HepG2 (cell line): ENCODE results near the gene DOHH. TPM values are rescaled to one million over a fixed set of nuclear protein-coding genes. Genes with fewer than 3 reads are reported as not detected.

ENCODE experiments used
- CREM ChIP-seq, 2 experiments: sonication (generic) in 1 of 2; formaldehyde crosslinking in 1 of 2; IDR thresholded peaks; 2 replicates each; pipeline versions ENCODE4 v1.4.0 to v1.6.1; 2016 to 2020; ENCODE audit warnings: antibody characterized with exemption in 1 of 2, mild to moderate bottlenecking in 1 of 2, missing genetic modification reagents in 1 of 2
- FIP1L1 ChIP-seq: fragments of 200-400 bp; formaldehyde crosslinking; IDR thresholded peaks from 2 replicates; pipeline ENCODE4 v1.6.1; 2018; ENCODE audit warnings: low read depth, mild to moderate bottlenecking, low read length, moderate library complexity, borderline replicate concordance; ENCODE audit not compliant: insufficient read depth
- FOXO1 ChIP-seq: sonication (generic); formaldehyde crosslinking; IDR thresholded peaks from 2 replicates; pipeline ENCODE4 v1.4.0; 2020; ENCODE audit warnings: missing genetic modification reagents
- GATAD2A ChIP-seq: IDR thresholded peaks from 2 replicates; pipeline ENCODE4 v1.6.1; 2016
- GFI1 ChIP-seq: sonication (generic); formaldehyde crosslinking; IDR thresholded peaks from 2 replicates; pipeline ENCODE4 v1.5.0; 2020; ENCODE audit warnings: missing genetic modification reagents, mild to moderate bottlenecking, borderline replicate concordance
- MIXL1 ChIP-seq: IDR thresholded peaks from 2 replicates; pipeline ENCODE4 v1.6.1; 2016
- MYC ChIP-seq: sonication (generic); formaldehyde crosslinking; IDR thresholded peaks from 2 replicates; pipeline ENCODE4 v1.9.0; 2021; ENCODE audit warnings: missing genetic modification reagents, borderline replicate concordance
- PAX8 ChIP-seq: sonication (generic); formaldehyde crosslinking; IDR thresholded peaks from 2 replicates; pipeline ENCODE4 v1.8.0; 2022; ENCODE audit warnings: mild to moderate bottlenecking, missing genetic modification reagents, borderline replicate concordance
- RBM22 ChIP-seq: fragments of 200-400 bp; formaldehyde crosslinking; optimal IDR thresholded peaks from 2 replicates; pipeline ENCODE3; 2017; ENCODE audit warnings: mild to moderate bottlenecking, low read length, moderate library complexity
- RCOR2 ChIP-seq: IDR thresholded peaks from 2 replicates; pipeline ENCODE4 v1.6.1; 2016; ENCODE audit warnings: missing biosample characterization, missing genetic modification reagents
- SP1 ChIP-seq, 2 experiments: fragments of 450-650 bp in 1 of 2; sonication (generic) in 1 of 2; formaldehyde crosslinking in 1 of 2; IDR thresholded peaks; 2 replicates each; pipeline versions ENCODE4 v1.4.0 to v1.6.1; 2016 to 2020; ENCODE audit warnings: missing genetic modification reagents in 1 of 2
- SRSF9 ChIP-seq: fragments of 200-400 bp; formaldehyde crosslinking; IDR thresholded peaks from 2 replicates; pipeline ENCODE4 v1.6.1; 2018; ENCODE audit warnings: borderline replicate concordance, mild to moderate bottlenecking, low read depth, low read length; ENCODE audit not compliant: insufficient read depth, poor library complexity, severe bottlenecking
- YEATS4 ChIP-seq: sonication (generic); formaldehyde crosslinking; IDR thresholded peaks from 2 replicates; pipeline ENCODE4 v1.4.0; 2020; ENCODE audit warnings: missing genetic modification reagents, borderline replicate concordance
- ZBTB7B ChIP-seq: sonication (generic); formaldehyde crosslinking; IDR thresholded peaks from 2 replicates; pipeline ENCODE4 v1.4.0; 2020; ENCODE audit warnings: missing genetic modification reagents
- ZBTB8A ChIP-seq: sonication (generic); formaldehyde crosslinking; IDR thresholded peaks from 2 replicates; pipeline ENCODE4 v1.4.0; 2020; ENCODE audit warnings: mild to moderate bottlenecking, low read depth, missing genetic modification reagents, borderline replicate concordance
- ZFYVE20 ChIP-seq: sonication (generic); formaldehyde crosslinking; IDR thresholded peaks from 2 replicates; pipeline ENCODE4 v1.8.0; 2023; ENCODE audit warnings: low read depth, mild to moderate bottlenecking, moderate library complexity, missing genetic modification reagents, borderline replicate concordance
- ZNF274 ChIP-seq: sonication (generic); formaldehyde crosslinking; IDR thresholded peaks from 2 replicates; pipeline ENCODE4 v1.5.1; 2020; ENCODE audit warnings: mild to moderate bottlenecking, missing genetic modification reagents
- ZNF780A ChIP-seq: sonication (generic); formaldehyde crosslinking; IDR thresholded peaks from 2 replicates; pipeline ENCODE4 v1.8.0; 2022; ENCODE audit warnings: mild to moderate bottlenecking, missing genetic modification reagents, moderate library complexity
- polyA plus RNA-seq, 8 experiments: library from polyadenylated mRNA; depleted of rRNA in 3 of 8; stranded (reverse) in 7 of 8; unstranded in 1 of 8; fragments of >200 nt; fragmentation: Illumina TruSeq in 4 of 8; extraction: Trizol in 4 of 8; gene quantifications; 2 replicates each; pipeline versions ENCODE4 v1.2.1 to v1.2.3, GENCODE V29; 2011 to 2016; ENCODE audit warnings: low read depth in 4 of 8, missing spikeins in 1 of 8, mixed read lengths in 1 of 8; ENCODE audit not compliant: insufficient read depth in 1 of 8
- total RNA-seq, 5 experiments: library from RNA; depleted of rRNA; stranded (reverse); fragments of >200 nt; fragmentation: Illumina TruSeq; extraction: Trizol; gene quantifications; 2 replicates each; pipeline ENCODE4 v1.2.3, GENCODE V29; 2016; ENCODE audit warnings: low read depth in 1 of 5
- TF ChIP-seq, protein P1 (sequence below): sonication (generic); formaldehyde crosslinking; IDR thresholded peaks from 2 replicates; pipeline ENCODE4 v1.4.0; 2020; ENCODE audit warnings: mild to moderate bottlenecking, missing genetic modification reagents
- TF ChIP-seq, protein P2 (sequence below): IDR thresholded peaks from 2 replicates; pipeline ENCODE4 v1.6.1; 2016
- TF ChIP-seq, protein P3 (sequence below): sonication (generic); formaldehyde crosslinking; conservative IDR thresholded peaks from 2 replicates; pipeline ENCODE4 v1.4.0; 2020; ENCODE audit warnings: missing genetic modification reagents

The DOHH gene
- total and polyA plus RNA-seq, 2 of the 13 experiments (the other 11 are each of a cell fraction or from before 2014, with no cell fraction given): 3.5 to 13.7 TPM

DNA sequence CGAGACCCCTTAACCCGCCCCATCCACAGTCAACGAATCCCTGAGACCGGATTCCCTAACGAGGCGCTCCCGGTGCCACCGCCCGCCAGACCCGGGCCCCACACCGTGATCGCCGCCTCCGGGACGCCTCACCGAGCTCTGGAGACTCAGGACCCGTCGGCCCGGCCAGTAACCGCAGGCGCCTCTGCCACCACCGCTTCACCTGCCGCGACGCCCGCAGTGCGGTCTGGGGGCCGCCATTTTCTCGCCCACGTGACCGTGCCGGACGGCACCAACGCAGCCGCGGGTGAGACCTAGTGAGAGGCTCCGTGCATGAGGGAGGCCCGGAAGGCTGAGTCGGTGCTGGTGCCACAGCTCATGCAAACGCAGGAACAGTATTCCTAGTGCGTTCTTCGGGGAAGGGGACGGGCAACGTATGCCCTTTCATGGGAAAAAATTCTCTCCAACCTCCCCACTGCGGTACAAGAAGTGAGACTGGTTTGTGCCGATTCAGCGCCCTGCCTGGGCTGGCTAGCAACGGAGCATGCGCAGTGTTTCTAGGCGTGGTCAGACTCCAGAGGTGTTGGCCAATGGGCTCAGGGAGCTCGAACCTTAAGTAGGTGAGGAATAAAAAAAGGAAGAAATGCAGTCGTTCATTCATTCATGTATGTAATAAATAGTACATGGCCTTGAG, at the start of gene DOHH (continued):
- peak; percentile 79; the same call in 1 of the 2 replicates for TF ChIP-seq ZFYVE20
- no peak for TF ChIP-seq ZBTB7B (CRISPR knock-in tag)
- no peak for TF ChIP-seq RCOR2 (CRISPR knock-in tag)
- TF ChIP-seq PAX8: 0 out of 2 replicates have a peak, but pooled peaks have one; percentile 32
- peak; percentile 61; the same call in 1 of the 2 replicates for TF ChIP-seq YEATS4 (CRISPR knock-in tag)
- TF ChIP-seq GATAD2A (CRISPR knock-in tag): peak; percentile 50; the same call in 1 of the 2 replicates
- TF ChIP-seq CREM (IDR thresholded peaks at IDR 0.05): 0 out of 2 replicates have a peak, but pooled peaks have one; percentile 37
- TF ChIP-seq CREM (CRISPR knock-in tag; IDR thresholded peaks at IDR 0.05): no peak
- peak; percentile 58; the same call in 1 of the 2 replicates for TF ChIP-seq GFI1 (CRISPR knock-in tag)
- TF ChIP-seq FIP1L1: no peak
- TF ChIP-seq ZNF780A (CRISPR knock-in tag): peak; percentile 62; the same call in 1 of the 2 replicates
- no peak for TF ChIP-seq RBM22
- TF ChIP-seq ZBTB8A (CRISPR knock-in tag): no peak
- peak; percentile 93 for TF ChIP-seq MYC
- TF ChIP-seq, protein P1, sequence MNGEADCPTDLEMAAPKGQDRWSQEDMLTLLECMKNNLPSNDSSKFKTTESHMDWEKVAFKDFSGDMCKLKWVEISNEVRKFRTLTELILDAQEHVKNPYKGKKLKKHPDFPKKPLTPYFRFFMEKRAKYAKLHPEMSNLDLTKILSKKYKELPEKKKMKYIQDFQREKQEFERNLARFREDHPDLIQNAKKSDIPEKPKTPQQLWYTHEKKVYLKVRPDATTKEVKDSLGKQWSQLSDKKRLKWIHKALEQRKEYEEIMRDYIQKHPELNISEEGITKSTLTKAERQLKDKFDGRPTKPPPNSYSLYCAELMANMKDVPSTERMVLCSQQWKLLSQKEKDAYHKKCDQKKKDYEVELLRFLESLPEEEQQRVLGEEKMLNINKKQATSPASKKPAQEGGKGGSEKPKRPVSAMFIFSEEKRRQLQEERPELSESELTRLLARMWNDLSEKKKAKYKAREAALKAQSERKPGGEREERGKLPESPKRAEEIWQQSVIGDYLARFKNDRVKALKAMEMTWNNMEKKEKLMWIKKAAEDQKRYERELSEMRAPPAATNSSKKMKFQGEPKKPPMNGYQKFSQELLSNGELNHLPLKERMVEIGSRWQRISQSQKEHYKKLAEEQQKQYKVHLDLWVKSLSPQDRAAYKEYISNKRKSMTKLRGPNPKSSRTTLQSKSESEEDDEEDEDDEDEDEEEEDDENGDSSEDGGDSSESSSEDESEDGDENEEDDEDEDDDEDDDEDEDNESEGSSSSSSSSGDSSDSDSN (CRISPR knock-in tag): peak; percentile 66
- TF ChIP-seq MIXL1: no peak
- TF ChIP-seq, protein P2, sequence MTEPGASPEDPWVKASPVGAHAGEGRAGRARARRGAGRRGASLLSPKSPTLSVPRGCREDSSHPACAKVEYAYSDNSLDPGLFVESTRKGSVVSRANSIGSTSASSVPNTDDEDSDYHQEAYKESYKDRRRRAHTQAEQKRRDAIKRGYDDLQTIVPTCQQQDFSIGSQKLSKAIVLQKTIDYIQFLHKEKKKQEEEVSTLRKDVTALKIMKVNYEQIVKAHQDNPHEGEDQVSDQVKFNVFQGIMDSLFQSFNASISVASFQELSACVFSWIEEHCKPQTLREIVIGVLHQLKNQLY (CRISPR knock-in tag): peak; percentile 61; the same call in 1 of the 2 replicates
- TF ChIP-seq FOXO1 (CRISPR knock-in tag): peak; percentile 47; the same call in 1 of the 2 replicates
- TF ChIP-seq SP1 (IDR thresholded peaks at IDR 0.05): no peak
- TF ChIP-seq SP1 (CRISPR knock-in tag; IDR thresholded peaks at IDR 0.05): peak; percentile 60
- peak; percentile 98 for TF ChIP-seq ZNF274 (CRISPR knock-in tag)
- no peak for TF ChIP-seq SRSF9
- TF ChIP-seq, protein P3, sequence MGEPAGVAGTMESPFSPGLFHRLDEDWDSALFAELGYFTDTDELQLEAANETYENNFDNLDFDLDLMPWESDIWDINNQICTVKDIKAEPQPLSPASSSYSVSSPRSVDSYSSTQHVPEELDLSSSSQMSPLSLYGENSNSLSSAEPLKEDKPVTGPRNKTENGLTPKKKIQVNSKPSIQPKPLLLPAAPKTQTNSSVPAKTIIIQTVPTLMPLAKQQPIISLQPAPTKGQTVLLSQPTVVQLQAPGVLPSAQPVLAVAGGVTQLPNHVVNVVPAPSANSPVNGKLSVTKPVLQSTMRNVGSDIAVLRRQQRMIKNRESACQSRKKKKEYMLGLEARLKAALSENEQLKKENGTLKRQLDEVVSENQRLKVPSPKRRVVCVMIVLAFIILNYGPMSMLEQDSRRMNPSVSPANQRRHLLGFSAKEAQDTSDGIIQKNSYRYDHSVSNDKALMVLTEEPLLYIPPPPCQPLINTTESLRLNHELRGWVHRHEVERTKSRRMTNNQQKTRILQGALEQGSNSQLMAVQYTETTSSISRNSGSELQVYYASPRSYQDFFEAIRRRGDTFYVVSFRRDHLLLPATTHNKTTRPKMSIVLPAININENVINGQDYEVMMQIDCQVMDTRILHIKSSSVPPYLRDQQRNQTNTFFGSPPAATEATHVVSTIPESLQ (CRISPR knock-in tag): no peak
